H9 (cell line): ENCODE results near the gene ZNF700. TPM values are rescaled to one million over a fixed set of nuclear protein-coding genes. Genes with fewer than 3 reads are reported as not detected.

ENCODE experiments used
- DNase-seq: peaks from one replicate; pipeline ENCODE4 v3.0.0-alpha.2; 2017
- H2AFZ ChIP-seq: one replicate; pipeline ENCODE4 v1.6.1; 2013; ENCODE audit warnings: mild to moderate bottlenecking, low read length, control low read depth, moderate library complexity
- H2AK5ac ChIP-seq: 2 replicates; pipeline ENCODE4 v1.6.1; 2013; ENCODE audit warnings: low read length, control low read depth, mixed read lengths; ENCODE audit not compliant: insufficient read length
- H2BK120ac ChIP-seq: one replicate; pipeline ENCODE4 v1.6.1; 2013; ENCODE audit warnings: low read depth, mild to moderate bottlenecking, low read length, control low read depth, inconsistent platforms; ENCODE audit not compliant: poor library complexity, severe bottlenecking
- H2BK12ac ChIP-seq: 2 replicates; pipeline ENCODE4 v1.6.1; 2013; ENCODE audit warnings: low read length, control low read depth, mixed read lengths, low read depth; ENCODE audit not compliant: insufficient read length
- H2BK15ac ChIP-seq: 2 replicates; pipeline ENCODE4 v1.6.1; 2013; ENCODE audit warnings: low read depth, low read length, control low read depth
- H2BK20ac ChIP-seq: one replicate; pipeline ENCODE4 v1.6.1; 2013; ENCODE audit warnings: low read depth, mild to moderate bottlenecking, low read length, control low read depth, inconsistent platforms; ENCODE audit not compliant: poor library complexity, severe bottlenecking
- H2BK5ac ChIP-seq: 2 replicates; pipeline ENCODE4 v1.6.1; 2013; ENCODE audit warnings: low read length, control low read depth, mixed read lengths; ENCODE audit not compliant: insufficient read length
- H3K14ac ChIP-seq: 2 replicates; pipeline ENCODE4 v1.6.1; 2013; ENCODE audit warnings: low read length, control low read depth; ENCODE audit not compliant: insufficient read depth
- H3K18ac ChIP-seq: 2 replicates; pipeline ENCODE4 v1.6.1; 2013; ENCODE audit warnings: low read depth, mild to moderate bottlenecking, mixed read lengths, low read length, control low read depth; ENCODE audit not compliant: insufficient read length
- H3K23ac ChIP-seq: 2 replicates; pipeline ENCODE4 v1.6.1; 2013; ENCODE audit warnings: low read length, control low read depth, mixed read lengths, low read depth; ENCODE audit not compliant: insufficient read length
- H3K23me2 ChIP-seq: 2 replicates; pipeline ENCODE4 v1.6.1; 2013; ENCODE audit warnings: low read depth, mild to moderate bottlenecking, mixed read lengths, low read length, control low read depth; ENCODE audit not compliant: insufficient read length, poor library complexity, severe bottlenecking
- H3K27ac ChIP-seq: 2 replicates; pipeline ENCODE4 v1.5.1; 2013; ENCODE audit warnings: low read length, control low read depth, mixed read lengths, low read depth; ENCODE audit not compliant: insufficient read length
- H3K27me3 ChIP-seq: 2 replicates; pipeline ENCODE4 v1.6.1; 2013; ENCODE audit warnings: low read length, control low read depth, inconsistent platforms; ENCODE audit not compliant: insufficient read depth
- H3K4ac ChIP-seq: 2 replicates; pipeline ENCODE4 v1.6.1; 2013; ENCODE audit warnings: low read depth, mild to moderate bottlenecking, control low read depth, inconsistent platforms, low read length, moderate library complexity
- H3K4me1 ChIP-seq: 2 replicates; pipeline ENCODE4 v1.6.1; 2013; ENCODE audit warnings: low read length, control low read depth, inconsistent platforms; ENCODE audit not compliant: insufficient read depth
- H3K4me2 ChIP-seq: 2 replicates; pipeline ENCODE4 v1.6.1; 2013; ENCODE audit warnings: low read length, control low read depth, mixed read lengths; ENCODE audit not compliant: insufficient read length, insufficient read depth
- H3K56ac ChIP-seq: 2 replicates; pipeline ENCODE4 v1.6.1; 2013; ENCODE audit warnings: low read depth, mild to moderate bottlenecking, mixed read lengths, low read length, control low read depth; ENCODE audit not compliant: insufficient read length
- H3K79me1 ChIP-seq: 2 replicates; pipeline ENCODE4 v1.6.1; 2013; ENCODE audit warnings: low read depth, mild to moderate bottlenecking, moderate library complexity, low read length, control low read depth, inconsistent platforms; ENCODE audit not compliant: insufficient read depth, poor library complexity, severe bottlenecking
- H3K79me2 ChIP-seq: 2 replicates; pipeline ENCODE4 v1.6.1; 2013; ENCODE audit warnings: low read length, control low read depth, inconsistent platforms; ENCODE audit not compliant: insufficient read depth
- H3K9ac ChIP-seq: 2 replicates; pipeline ENCODE4 v1.6.1; 2013; ENCODE audit warnings: low read length, control low read depth, mixed read lengths; ENCODE audit not compliant: insufficient read length; ENCODE audit errors: extremely low read depth
- H3K9me3 ChIP-seq: one replicate; pipeline ENCODE4 v1.6.1; 2013; ENCODE audit warnings: low read depth, low read length, inconsistent platforms; ENCODE audit not compliant: control insufficient read depth
- H3T11ph ChIP-seq: one replicate; pipeline ENCODE4 v1.6.1; 2013; ENCODE audit warnings: mild to moderate bottlenecking, low read length, control low read depth, inconsistent platforms
- H4K20me1 ChIP-seq: one replicate; pipeline ENCODE4 v1.6.1; 2013; ENCODE audit not compliant: control insufficient read depth, insufficient read length, insufficient read depth
- H4K5ac ChIP-seq: 2 replicates; pipeline ENCODE4 v1.6.1; 2013; ENCODE audit warnings: low read depth, mild to moderate bottlenecking, mixed read lengths, low read length, control low read depth; ENCODE audit not compliant: insufficient read length
- H4K8ac ChIP-seq: replicated peaks from 2 replicates; pipeline ENCODE4 v1.6.1; 2013; ENCODE audit warnings: low read length, control low read depth, mixed read lengths, low read depth; ENCODE audit not compliant: insufficient read length
- H4K91ac ChIP-seq: 2 replicates; pipeline ENCODE4 v1.6.1; 2013; ENCODE audit warnings: low read depth, mild to moderate bottlenecking, moderate library complexity, mixed read lengths, low read length, control low read depth; ENCODE audit not compliant: insufficient read length
- H3K27ac Mint-ChIP-seq, 3 experiments: 2 replicates in 2 of 3; 3 replicates in 1 of 3; pipeline ENCODE4 v1.8.0; 2020 to 2021; ENCODE audit warnings: mixed read lengths in 3 of 3, mild to moderate bottlenecking in 1 of 3, moderate library complexity in 1 of 3
- H3K27me3 Mint-ChIP-seq: 2 replicates; pipeline ENCODE4 v1.8.0; 2021; ENCODE audit warnings: low read depth, mild to moderate bottlenecking, moderate library complexity, mixed read lengths
- H3K36me3 Mint-ChIP-seq, 3 experiments: 2 replicates in 2 of 3; 3 replicates in 1 of 3; pipeline ENCODE4 v1.8.0; 2020 to 2021; ENCODE audit warnings: low read depth in 3 of 3, mixed read lengths in 3 of 3; ENCODE audit not compliant: insufficient read depth in 1 of 3
- H3K4me1 Mint-ChIP-seq, 2 experiments: 2 replicates each; pipeline ENCODE4 v1.8.0; 2020; ENCODE audit warnings: mixed read lengths in 2 of 2
- H3K4me3 Mint-ChIP-seq, 2 experiments: 2 replicates in 1 of 2; 3 replicates in 1 of 2; pipeline ENCODE4 v1.8.0; 2020 to 2021; ENCODE audit warnings: mild to moderate bottlenecking in 2 of 2, mixed read lengths in 2 of 2, moderate library complexity in 1 of 2
- H3K9me3 Mint-ChIP-seq, 2 experiments: 2 replicates in 1 of 2; 3 replicates in 1 of 2; pipeline ENCODE4 v1.8.0; 2020; ENCODE audit warnings: mild to moderate bottlenecking in 2 of 2, mixed read lengths in 2 of 2, moderate library complexity in 1 of 2
- WGBS: extraction: QIAGEN DNeasy Blood & Tissue Kit; methylation state at CpG from one replicate; pipeline ENCODE4 v1.1.7; 2013; ENCODE audit warnings: missing lambda C conversion rate, low lambda C conversion rate, mixed read lengths; ENCODE audit not compliant: insufficient read length; ENCODE audit errors: extremely low coverage; 5-methylcytosine and 5-hydroxymethylcytosine counted together
- total RNA-seq: library from RNA; stranded (reverse); gene quantifications from 2 replicates; pipeline ENCODE4 v1.2.1, GENCODE V29; 2021
- TF ChIP-seq, protein P1 (sequence below): fragments of 200-600 bp; sonication (generic); conservative IDR thresholded peaks from 3 replicates; pipeline ENCODE4 v1.8.0; 2021; ENCODE audit warnings: antibody characterized with exemption, mild to moderate bottlenecking

The ZNF700 gene
- total RNA-seq, 1 experiment from 2014 or later, result 9.9 TPM

- Mint-ChIP-seq H3K27ac (no peak overlapping the region), H3K36me3 (peaks cover 83 to 94% (median 92%) of the 10 kb centered on the region in 3 experiments), H3K27me3 (peaks cover 14% of the 10 kb centered on the region), H3K4me3 (no peak overlapping the region), H3K4me1 (no peaks in the 10 kb centered on the region), H3K9me3 (peaks cover 92 to 93% of the 10 kb centered on the region in 2 experiments)
- no peaks in the 10 kb centered on the region for H3K23me2 ChIP-seq
- H2BK12ac ChIP-seq, result no peak overlapping the region
- no peak overlapping the region for H3K27ac ChIP-seq
- no peak overlapping the region for H3K18ac ChIP-seq
- H3K9ac ChIP-seq, result no peak overlapping the region
- no peak for DNase-seq
- no CpG with 5 or more reads among the region's 3 CpGs for WGBS
- no peak overlapping the region for H2AK5ac ChIP-seq
- peaks cover 4% of the 10 kb centered on the region for H3K79me1 ChIP-seq
- no peak overlapping the region for H2BK5ac ChIP-seq
- no peak overlapping the region for H3K23ac ChIP-seq
- TF ChIP-seq, protein P1, sequence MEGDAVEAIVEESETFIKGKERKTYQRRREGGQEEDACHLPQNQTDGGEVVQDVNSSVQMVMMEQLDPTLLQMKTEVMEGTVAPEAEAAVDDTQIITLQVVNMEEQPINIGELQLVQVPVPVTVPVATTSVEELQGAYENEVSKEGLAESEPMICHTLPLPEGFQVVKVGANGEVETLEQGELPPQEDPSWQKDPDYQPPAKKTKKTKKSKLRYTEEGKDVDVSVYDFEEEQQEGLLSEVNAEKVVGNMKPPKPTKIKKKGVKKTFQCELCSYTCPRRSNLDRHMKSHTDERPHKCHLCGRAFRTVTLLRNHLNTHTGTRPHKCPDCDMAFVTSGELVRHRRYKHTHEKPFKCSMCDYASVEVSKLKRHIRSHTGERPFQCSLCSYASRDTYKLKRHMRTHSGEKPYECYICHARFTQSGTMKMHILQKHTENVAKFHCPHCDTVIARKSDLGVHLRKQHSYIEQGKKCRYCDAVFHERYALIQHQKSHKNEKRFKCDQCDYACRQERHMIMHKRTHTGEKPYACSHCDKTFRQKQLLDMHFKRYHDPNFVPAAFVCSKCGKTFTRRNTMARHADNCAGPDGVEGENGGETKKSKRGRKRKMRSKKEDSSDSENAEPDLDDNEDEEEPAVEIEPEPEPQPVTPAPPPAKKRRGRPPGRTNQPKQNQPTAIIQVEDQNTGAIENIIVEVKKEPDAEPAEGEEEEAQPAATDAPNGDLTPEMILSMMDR, result no peak
- H3K9me3 ChIP-seq, result peaks cover 65% of the 10 kb centered on the region
- no peaks in the 10 kb centered on the region for H3K4me1 ChIP-seq
- no peak overlapping the region for H2BK120ac ChIP-seq
- no peak overlapping the region for H3K4me2 ChIP-seq
- no peak overlapping the region for H2BK15ac ChIP-seq
- H3K4ac ChIP-seq, result no peak overlapping the region
- H3K14ac ChIP-seq, result no peak overlapping the region
- H3K56ac ChIP-seq, result no peak overlapping the region
- no peak overlapping the region for H2BK20ac ChIP-seq
- no peak overlapping the region for H4K8ac ChIP-seq
- no peak overlapping the region for H2AFZ ChIP-seq
- H4K20me1 ChIP-seq, result no peaks in the 10 kb centered on the region
- no peaks in the 10 kb centered on the region for H3K79me2 ChIP-seq
- no peak overlapping the region for H3T11ph ChIP-seq
- H4K91ac ChIP-seq, result no peak overlapping the region
- H3K27me3 ChIP-seq, result no peaks in the 10 kb centered on the region
- no peak overlapping the region for H4K5ac ChIP-seq
These were observed 22.7 kb upstream of the ZNF700 start for GRCh38 chr19:11902228-11902627.
